ENCODE measurements around the gene ITPR2.

GRCh38 chr12:26838888-26839416, 6.0 kb upstream of the ITPR2 start:
- TF ChIP-seq CTCF (conservative IDR thresholded peaks at IDR 0.05; ENCODE audit: low read length): no peak
- TF ChIP-seq EZH2phosphoT487 (IDR thresholded peaks at IDR 0.05; ENCODE audit: borderline replicate concordance, low read depth, low read length): no peak
